Endodermal cell (in vitro differentiated cells): ENCODE results near the gene ASCC3. TPM values are rescaled to one million over a fixed set of nuclear protein-coding genes. Genes with fewer than 3 reads are reported as not detected.
A peak's percentile ranks its signal among the peaks of the same experiment; 100 is the strongest.

Source experiments
- DNase-seq: peaks from one replicate; pipeline ENCODE4 v3.0.0-alpha.2; 2017
- H3K27ac ChIP-seq: 2 replicates; pipeline ENCODE4 v1.5.1; 2013; ENCODE audit warnings: mild to moderate bottlenecking, low read depth, low read length, moderate library complexity
- H3K27me3 ChIP-seq: 2 replicates; pipeline ENCODE4 v1.6.1; 2013; ENCODE audit warnings: mild to moderate bottlenecking, low read length, moderate library complexity; ENCODE audit not compliant: insufficient read depth, control insufficient read depth, poor library complexity, severe bottlenecking
- H3K36me3 ChIP-seq: 2 replicates; pipeline ENCODE4 v1.7.0; 2013; ENCODE audit warnings: mild to moderate bottlenecking, low read length, moderate library complexity; ENCODE audit not compliant: control insufficient read depth, insufficient read depth
- H3K4me1 ChIP-seq: one replicate; pipeline ENCODE4 v1.7.0; 2013; ENCODE audit warnings: low read length; ENCODE audit not compliant: control insufficient read depth, insufficient read depth
- H3K4me3 ChIP-seq: 2 replicates; pipeline ENCODE4 v1.5.1; 2013; ENCODE audit warnings: mild to moderate bottlenecking, low read length, moderate library complexity
- H3K9ac ChIP-seq: 2 replicates; pipeline ENCODE4 v1.6.1; 2013; ENCODE audit warnings: mild to moderate bottlenecking, low read length, moderate library complexity; ENCODE audit not compliant: poor library complexity, severe bottlenecking; ENCODE audit errors: extremely low read depth
- H3K9me3 ChIP-seq: 2 replicates; pipeline ENCODE4 v1.6.1; 2013; ENCODE audit warnings: mild to moderate bottlenecking, low read length, moderate library complexity; ENCODE audit not compliant: control insufficient read depth
- H3K27ac Mint-ChIP-seq: 2 replicates; pipeline ENCODE4 v1.8.0; 2020; ENCODE audit warnings: mixed read lengths
- H3K27me3 Mint-ChIP-seq: 2 replicates; pipeline ENCODE4 v1.8.0; 2021; ENCODE audit warnings: mild to moderate bottlenecking, mixed read lengths; ENCODE audit not compliant: insufficient read depth
- H3K36me3 Mint-ChIP-seq: 2 replicates; pipeline ENCODE4 v1.8.0; 2020; ENCODE audit warnings: low read depth, mixed read lengths
- H3K4me1 Mint-ChIP-seq: 2 replicates; pipeline ENCODE4 v1.8.0; 2020; ENCODE audit warnings: mixed read lengths
- H3K4me3 Mint-ChIP-seq: 2 replicates; pipeline ENCODE4 v1.8.0; 2020; ENCODE audit warnings: mild to moderate bottlenecking, moderate library complexity, mixed read lengths
- H3K9me3 Mint-ChIP-seq: 2 replicates; pipeline ENCODE4 v1.8.0; 2020; ENCODE audit warnings: mild to moderate bottlenecking, mixed read lengths
- WGBS, 2 experiments: methylation state at CpG; one replicate each; pipeline versions ENCODE4 v1.1.5 to v1.1.7; 2013; ENCODE audit warnings: missing lambda C conversion rate in 2 of 2, mixed read lengths in 1 of 2; ENCODE audit not compliant: insufficient coverage in 1 of 2, insufficient read length in 1 of 2; 5-methylcytosine and 5-hydroxymethylcytosine counted together
- total RNA-seq, 2 donors: library from RNA; stranded (reverse); fragmentation: NEBNext Ultra II Directional in 1 of 2; extraction: Animal tissue kit (Norgen Biotek cat#: 25700) in 1 of 2; gene quantifications; 2 replicates in 1 of 2; 3 replicates in 1 of 2; pipeline ENCODE4 v1.2.1, GENCODE V29; 2021
- TF ChIP-seq, protein P1 (sequence below): fragments of 200-600 bp; sonication (generic); conservative IDR thresholded peaks from 2 replicates; pipeline ENCODE4 v1.5.0; 2021; ENCODE audit warnings: antibody characterized with exemption, mild to moderate bottlenecking

The ASCC3 gene
- total RNA-seq, 2 donors from 2014 or later = 40.0 to 41.1 TPM

DNA sequence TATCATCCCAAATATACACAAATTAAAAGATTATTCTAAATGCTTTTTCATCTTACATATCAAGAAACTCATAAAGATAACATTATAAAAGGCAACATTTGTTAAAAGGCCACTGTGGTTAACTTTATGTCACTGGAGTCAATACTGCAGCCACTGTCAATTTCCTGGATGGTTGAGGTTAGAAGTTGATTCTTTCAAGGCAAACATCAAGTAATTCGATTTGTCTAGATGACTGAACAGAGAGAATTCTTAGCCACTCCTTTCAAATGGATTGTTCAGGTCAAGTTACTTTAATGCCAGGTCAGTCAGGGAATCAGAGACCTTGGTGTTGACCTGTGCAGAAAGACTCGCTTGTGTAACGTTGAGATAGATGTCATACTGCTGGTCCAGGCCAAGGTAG, 372.0 kb downstream of the ASCC3 start:
- H3K27ac ChIP-seq = no peak overlapping the region
- 80 to 92% methylated on average over 1 to 3 of the region's 3 CpGs for WGBS, 2 experiments
- H3K27me3 ChIP-seq = no peaks in the 10 kb centered on the region
- peaks cover 34% of the 10 kb centered on the region for H3K36me3 ChIP-seq
- H3K4me1 ChIP-seq = no peaks in the 10 kb centered on the region
- H3K27ac Mint-ChIP-seq = no peak overlapping the region
- no peaks in the 10 kb centered on the region for H3K9me3 ChIP-seq
- H3K36me3 Mint-ChIP-seq = peaks cover 24% of the 10 kb centered on the region
- H3K27me3 Mint-ChIP-seq = no peaks in the 10 kb centered on the region
- H3K4me3 Mint-ChIP-seq = no peak overlapping the region
- no peaks in the 10 kb centered on the region for H3K9me3 Mint-ChIP-seq
- TF ChIP-seq, protein P1, sequence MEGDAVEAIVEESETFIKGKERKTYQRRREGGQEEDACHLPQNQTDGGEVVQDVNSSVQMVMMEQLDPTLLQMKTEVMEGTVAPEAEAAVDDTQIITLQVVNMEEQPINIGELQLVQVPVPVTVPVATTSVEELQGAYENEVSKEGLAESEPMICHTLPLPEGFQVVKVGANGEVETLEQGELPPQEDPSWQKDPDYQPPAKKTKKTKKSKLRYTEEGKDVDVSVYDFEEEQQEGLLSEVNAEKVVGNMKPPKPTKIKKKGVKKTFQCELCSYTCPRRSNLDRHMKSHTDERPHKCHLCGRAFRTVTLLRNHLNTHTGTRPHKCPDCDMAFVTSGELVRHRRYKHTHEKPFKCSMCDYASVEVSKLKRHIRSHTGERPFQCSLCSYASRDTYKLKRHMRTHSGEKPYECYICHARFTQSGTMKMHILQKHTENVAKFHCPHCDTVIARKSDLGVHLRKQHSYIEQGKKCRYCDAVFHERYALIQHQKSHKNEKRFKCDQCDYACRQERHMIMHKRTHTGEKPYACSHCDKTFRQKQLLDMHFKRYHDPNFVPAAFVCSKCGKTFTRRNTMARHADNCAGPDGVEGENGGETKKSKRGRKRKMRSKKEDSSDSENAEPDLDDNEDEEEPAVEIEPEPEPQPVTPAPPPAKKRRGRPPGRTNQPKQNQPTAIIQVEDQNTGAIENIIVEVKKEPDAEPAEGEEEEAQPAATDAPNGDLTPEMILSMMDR = no peak
- no peaks in the 10 kb centered on the region for H3K4me1 Mint-ChIP-seq
- no peak overlapping the region for H3K4me3 ChIP-seq
- no peak for DNase-seq
- no peak overlapping the region for H3K9ac ChIP-seq

DNA sequence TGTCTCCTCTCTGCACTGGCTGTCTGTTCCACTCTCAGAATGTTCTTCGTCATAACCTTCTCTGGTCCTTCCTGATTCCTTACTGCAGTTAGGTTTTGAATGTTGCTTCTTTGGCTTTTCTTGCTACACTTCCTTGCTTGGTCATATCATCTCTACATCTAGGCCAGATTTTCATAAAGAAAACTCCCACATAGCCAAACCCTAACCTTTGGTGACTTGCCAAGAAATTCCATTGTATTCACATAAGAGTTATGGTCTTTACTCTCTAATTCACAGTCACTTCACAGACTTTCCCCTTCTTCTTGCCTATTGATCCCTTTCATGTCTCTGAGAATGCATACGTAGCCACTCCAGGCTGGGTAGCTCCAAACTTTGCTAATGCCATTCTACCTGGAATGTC, 374.5 kb downstream of the ASCC3 start:
- 92% methylated on average over 2 of the region's 2 CpGs for WGBS, 2 experiments
- Histone ChIP-seq H3K36me3 (peaks cover 24% of the 10 kb centered on the region), H3K27me3 (no peaks in the 10 kb centered on the region), H3K4me3 (no peak overlapping the region), H3K4me1 (no peaks in the 10 kb centered on the region), H3K27ac (no peak overlapping the region), H3K9ac (no peak overlapping the region), H3K9me3 (no peaks in the 10 kb centered on the region)
- no peak overlapping the region for H3K4me3 Mint-ChIP-seq
- no peaks in the 10 kb centered on the region for H3K4me1 Mint-ChIP-seq
- TF ChIP-seq, protein P1 = no peak
- no peaks in the 10 kb centered on the region for H3K9me3 Mint-ChIP-seq
- DNase-seq = no peak
- H3K27ac Mint-ChIP-seq = no peak overlapping the region
- H3K36me3 Mint-ChIP-seq = peaks cover 14% of the 10 kb centered on the region
- H3K27me3 Mint-ChIP-seq = no peaks in the 10 kb centered on the region

DNA sequence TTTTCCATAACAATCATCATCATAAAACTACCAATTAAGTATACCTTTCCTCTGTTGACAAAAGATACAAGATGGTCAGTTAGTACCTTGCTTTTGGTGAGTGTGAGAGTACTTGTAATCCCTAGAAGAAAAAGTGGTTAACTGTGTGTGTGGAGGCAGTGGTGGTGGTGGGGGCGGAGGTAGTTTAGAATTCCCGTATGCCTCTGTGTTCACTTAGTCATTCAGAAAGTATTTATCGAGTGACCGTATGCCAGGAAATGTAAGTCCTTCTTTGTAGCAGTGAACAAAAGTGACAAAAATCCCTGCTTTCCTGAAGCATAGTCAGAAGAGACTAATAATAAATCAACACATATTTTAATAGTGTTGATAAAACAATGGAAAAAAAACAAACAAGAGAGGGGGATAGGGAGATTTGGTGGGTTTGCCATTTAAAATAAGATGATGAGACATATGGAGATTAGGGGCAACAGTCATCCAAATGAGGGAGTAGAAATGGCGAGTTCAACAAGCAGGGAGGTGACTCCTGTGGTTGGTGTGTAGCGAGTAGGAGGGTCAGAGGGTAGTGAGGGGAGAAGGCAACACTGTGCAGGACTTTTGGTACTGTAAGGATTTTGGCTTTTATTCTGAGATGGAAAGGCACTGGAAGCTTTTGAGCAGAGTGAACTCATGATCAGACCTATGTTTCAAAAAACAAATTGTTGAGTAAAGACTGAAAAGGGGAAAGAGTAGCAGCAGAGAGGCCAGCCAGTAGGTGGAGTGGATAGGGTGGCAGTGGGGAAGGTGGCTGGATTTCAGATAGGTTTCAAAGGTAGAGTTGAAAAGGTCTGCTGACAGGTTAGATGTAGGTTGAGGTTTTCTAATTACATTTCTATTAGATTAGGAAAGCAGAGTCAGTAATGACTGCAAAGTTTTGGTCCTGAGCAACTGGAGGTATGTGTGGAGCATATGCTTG, 376.1 kb downstream of the ASCC3 start:
- Mint-ChIP-seq H3K4me1 (no peaks in the 10 kb centered on the region), H3K27ac (no peak overlapping the region), H3K36me3 (peaks cover 8% of the 10 kb centered on the region), H3K4me3 (no peak overlapping the region), H3K9me3 (no peaks in the 10 kb centered on the region), H3K27me3 (no peaks in the 10 kb centered on the region)
- WGBS, 2 experiments = 91 to 92% methylated on average over 4 to 6 of the region's 6 CpGs
- H3K9me3 ChIP-seq = no peaks in the 10 kb centered on the region
- H3K27me3 ChIP-seq = no peaks in the 10 kb centered on the region
- DNase-seq = peak; percentile 55
- H3K36me3 ChIP-seq = peaks cover 18% of the 10 kb centered on the region
- H3K9ac ChIP-seq = no peak overlapping the region
- no peaks in the 10 kb centered on the region for H3K4me1 ChIP-seq
- H3K4me3 ChIP-seq = no peak overlapping the region
- H3K27ac ChIP-seq = no peak overlapping the region
- TF ChIP-seq, protein P1 = peak; percentile 46
